Breast epithelium (tissue), 4 donors: ENCODE measurements around the gene ABO. TPM values are rescaled to one million over a fixed set of nuclear protein-coding genes. Genes with fewer than 3 reads are reported as not detected.
"Not testable (repeated sequence)": the region's sequence is repeated elsewhere in the genome, so short reads cannot be mapped to it uniquely, and the experiment has no call there.

Experiments used
- DNase-seq, 2 donors: peaks; one replicate each; pipeline ENCODE4 v3.0.0-alpha.2; 2019; ENCODE audit warnings: low spot score in 2 of 2
- H3K27ac ChIP-seq, 2 donors: fragments of 200-600 bp; sonication (generic) in 1 of 2; one replicate each; pipeline ENCODE4 v1.5.1; 2016 to 2019; ENCODE audit warnings: mild to moderate bottlenecking in 1 of 2
- H3K27me3 ChIP-seq, 2 donors: fragments of 200-600 bp; sonication (generic) in 1 of 2; one replicate each; pipeline versions ENCODE4 v1.5.1 to v1.6.0; 2017 to 2019; ENCODE audit warnings: control low read depth in 1 of 2, mild to moderate bottlenecking in 1 of 2
- H3K36me3 ChIP-seq: fragments of 200-600 bp; one replicate; pipeline ENCODE4 v1.5.1; 2019
- H3K4me1 ChIP-seq, 2 donors: fragments of 200-600 bp; sonication (generic); one replicate each; pipeline ENCODE4 v1.5.1; 2016 to 2019; ENCODE audit warnings: control low read depth in 1 of 2
- H3K4me3 ChIP-seq, 3 donors: fragments of 200-600 bp; sonication (generic); 1 replicate in 2 of 3; 2 replicates in 1 of 3; pipeline ENCODE4 v1.5.1; 2016 to 2019; ENCODE audit warnings: mild to moderate bottlenecking in 3 of 3, moderate library complexity in 2 of 3
- H3K9me3 ChIP-seq, 2 donors: fragments of 200-600 bp; sonication (generic) in 1 of 2; one replicate each; pipeline ENCODE4 v1.5.1; 2016 to 2019; ENCODE audit warnings: control low read depth in 1 of 2
- POLR2A ChIP-seq: fragments of 450-650 bp; IDR thresholded peaks from one replicate; pipeline ENCODE4 v1.6.1; 2016; ENCODE audit warnings: antibody characterized with exemption, mild to moderate bottlenecking, moderate library complexity
- POLR2AphosphoS5 ChIP-seq, 3 donors: sonication (generic); formaldehyde crosslinking; IDR thresholded peaks; one replicate each; pipeline ENCODE4 v1.6.1; 2017; ENCODE audit warnings: antibody characterized with exemption in 3 of 3
- intact Hi-C: fragments of 100-400 bp; cut with DNase I; formaldehyde crosslinking; loops from one replicate; pipeline ENCODE4 v1.15.1; 2023; ENCODE audit warnings: low total_unique reads
- total RNA-seq, 3 donors: library from RNA; depleted of rRNA; stranded (reverse); fragments of >200 nt; gene quantifications; one replicate each; pipeline ENCODE4 v1.1.0, GENCODE V29; 2016
- TF ChIP-seq, protein P1 (sequence below), 3 donors: fragments of 450-650 bp; IDR thresholded peaks; one replicate each; pipeline ENCODE4 v1.5.1; 2016 to 2017; ENCODE audit warnings: antibody characterized with exemption in 3 of 3, mild to moderate bottlenecking in 3 of 3, moderate library complexity in 3 of 3

Gene ABO
- total RNA-seq, 3 donors from 2014 or later, result 1.1 to 3.9 (median 2.8) TPM

DNA sequence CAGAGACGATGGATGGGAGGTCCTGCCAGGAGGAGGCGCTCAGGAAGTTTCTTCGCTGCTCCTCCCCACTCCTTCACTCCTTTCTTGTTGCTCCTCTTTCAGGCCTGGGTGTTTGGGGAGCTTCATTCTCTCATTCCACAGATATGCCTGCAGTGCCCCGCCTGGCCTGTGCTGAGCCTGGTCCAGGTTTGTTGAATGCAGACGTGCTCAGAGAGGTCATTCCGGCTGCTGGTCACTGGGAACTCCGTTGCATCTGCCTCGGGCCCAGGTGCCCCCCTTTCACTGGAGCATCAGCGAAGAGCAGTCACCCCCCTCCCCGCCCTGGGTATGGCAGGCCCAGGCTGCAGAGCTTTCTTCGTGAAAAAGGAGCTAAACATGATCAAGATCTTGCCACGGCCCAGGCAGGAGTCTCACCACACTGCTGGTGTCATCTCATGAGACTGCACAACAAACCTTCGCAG lies 45.5 kb upstream of the ABO start:
- no peak for TF ChIP-seq POLR2A
- no peak for TF ChIP-seq POLR2AphosphoS5 (IDR thresholded peaks at IDR 0.05)
- TF ChIP-seq, protein P1, sequence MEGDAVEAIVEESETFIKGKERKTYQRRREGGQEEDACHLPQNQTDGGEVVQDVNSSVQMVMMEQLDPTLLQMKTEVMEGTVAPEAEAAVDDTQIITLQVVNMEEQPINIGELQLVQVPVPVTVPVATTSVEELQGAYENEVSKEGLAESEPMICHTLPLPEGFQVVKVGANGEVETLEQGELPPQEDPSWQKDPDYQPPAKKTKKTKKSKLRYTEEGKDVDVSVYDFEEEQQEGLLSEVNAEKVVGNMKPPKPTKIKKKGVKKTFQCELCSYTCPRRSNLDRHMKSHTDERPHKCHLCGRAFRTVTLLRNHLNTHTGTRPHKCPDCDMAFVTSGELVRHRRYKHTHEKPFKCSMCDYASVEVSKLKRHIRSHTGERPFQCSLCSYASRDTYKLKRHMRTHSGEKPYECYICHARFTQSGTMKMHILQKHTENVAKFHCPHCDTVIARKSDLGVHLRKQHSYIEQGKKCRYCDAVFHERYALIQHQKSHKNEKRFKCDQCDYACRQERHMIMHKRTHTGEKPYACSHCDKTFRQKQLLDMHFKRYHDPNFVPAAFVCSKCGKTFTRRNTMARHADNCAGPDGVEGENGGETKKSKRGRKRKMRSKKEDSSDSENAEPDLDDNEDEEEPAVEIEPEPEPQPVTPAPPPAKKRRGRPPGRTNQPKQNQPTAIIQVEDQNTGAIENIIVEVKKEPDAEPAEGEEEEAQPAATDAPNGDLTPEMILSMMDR (IDR thresholded peaks at IDR 0.05), result no peak
- Histone ChIP-seq H3K9me3 (no peaks in the 10 kb centered on the region), H3K4me3 (no peak overlapping the region), H3K36me3 (no peaks in the 10 kb centered on the region), H3K27me3 (no peaks in the 10 kb centered on the region), H3K4me1 (no peaks in the 10 kb centered on the region), H3K27ac (no peak overlapping the region)
- intact Hi-C loops, result no loop called here
- no peak for DNase-seq

DNA sequence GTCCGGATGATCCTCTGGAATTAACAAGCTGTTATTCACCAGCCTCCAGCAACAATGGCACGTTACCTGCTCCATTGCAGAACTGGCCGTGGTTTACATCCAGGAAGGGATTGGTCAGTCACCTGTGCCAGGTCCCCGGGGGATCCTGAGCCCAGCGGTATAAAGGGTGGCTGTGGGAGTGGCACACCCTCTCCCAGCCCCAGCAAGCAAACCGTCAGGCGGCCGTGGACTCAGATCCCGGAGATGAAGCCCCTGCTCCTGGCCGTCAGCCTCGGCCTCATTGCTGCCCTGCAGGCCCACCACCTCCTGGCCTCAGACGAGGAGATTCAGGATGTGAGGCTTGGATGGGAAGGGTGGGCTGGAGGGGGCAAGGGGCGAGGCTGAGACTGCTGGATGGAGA lies 42.5 kb upstream of the ABO start:
- H3K9me3 ChIP-seq, H3K36me3 ChIP-seq, H3K4me3 ChIP-seq, DNase-seq, H3K27me3 ChIP-seq, H3K27ac ChIP-seq, intact Hi-C loops, H3K4me1 ChIP-seq: not testable (repeated sequence)

DNA sequence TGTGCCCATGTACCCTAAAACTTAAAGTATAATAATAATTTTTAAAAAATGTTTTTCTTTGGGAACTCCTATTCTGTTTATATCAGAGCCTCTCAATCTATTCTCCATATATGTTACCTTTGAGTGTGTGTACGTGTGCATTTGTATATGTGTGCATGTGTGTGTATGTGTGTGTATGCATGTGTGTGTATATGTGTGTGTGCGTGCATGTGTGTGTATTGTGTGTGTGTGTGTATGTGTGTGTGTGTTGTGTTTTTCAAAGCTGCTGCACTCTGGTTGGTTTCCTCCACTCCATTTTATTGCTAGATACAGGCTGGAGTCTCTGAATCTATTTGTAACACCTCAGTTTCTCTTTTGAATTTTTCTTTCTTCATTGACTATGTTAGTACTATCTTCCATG lies 41.0 kb upstream of the ABO start:
- intact Hi-C loops, result no loop called here

DNA sequence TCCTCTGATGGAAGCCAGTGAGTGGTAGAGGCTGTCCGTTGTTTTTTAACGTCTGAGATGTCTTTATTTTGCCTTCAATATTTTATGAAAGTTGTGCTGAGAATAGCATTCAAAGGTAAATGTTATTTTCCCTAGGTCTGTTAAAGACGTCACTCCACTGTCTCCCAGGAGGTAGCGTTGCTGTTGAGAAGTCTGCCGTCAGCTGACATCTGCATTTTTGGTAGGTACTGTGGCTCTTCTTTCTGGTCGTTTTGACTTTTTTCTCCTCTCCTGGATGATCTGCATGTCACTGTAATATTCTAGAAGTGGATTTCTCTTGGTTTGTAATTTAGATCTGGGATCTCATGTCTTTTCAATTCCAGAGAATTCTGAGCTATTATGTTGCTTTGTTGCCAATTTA lies 34.6 kb upstream of the ABO start:
- Histone ChIP-seq H3K27me3 (peaks cover 0 to 15% of the 10 kb centered on the region in 2 donors), H3K36me3 (no peaks in the 10 kb centered on the region), H3K4me3 (no peak overlapping the region), H3K27ac (no peak overlapping the region), H3K9me3 (no peaks in the 10 kb centered on the region), H3K4me1 (no peaks in the 10 kb centered on the region)
- intact Hi-C loops, result no loop called here
- DNase-seq, result no peak
- no peak for TF ChIP-seq POLR2AphosphoS5 (IDR thresholded peaks at IDR 0.05)
- no peak for TF ChIP-seq POLR2A
- TF ChIP-seq, protein P1 (IDR thresholded peaks at IDR 0.05), result no peak

More for the DNA sequence above, 41.0 kb upstream of the ABO start:
- H3K27me3 ChIP-seq, result no peaks in the 10 kb centered on the region
- no peaks in the 10 kb centered on the region for H3K36me3 ChIP-seq
- no peaks in the 10 kb centered on the region for H3K9me3 ChIP-seq
- H3K4me3 ChIP-seq, result no peak overlapping the region
- H3K27ac ChIP-seq, result no peak overlapping the region
- H3K4me1 ChIP-seq, result no peaks in the 10 kb centered on the region
- TF ChIP-seq POLR2A (no peak), POLR2AphosphoS5 (IDR thresholded peaks at IDR 0.05) (no peak)
- TF ChIP-seq, protein P1 (IDR thresholded peaks at IDR 0.05), result no peak
- DNase-seq, result no peak

DNA sequence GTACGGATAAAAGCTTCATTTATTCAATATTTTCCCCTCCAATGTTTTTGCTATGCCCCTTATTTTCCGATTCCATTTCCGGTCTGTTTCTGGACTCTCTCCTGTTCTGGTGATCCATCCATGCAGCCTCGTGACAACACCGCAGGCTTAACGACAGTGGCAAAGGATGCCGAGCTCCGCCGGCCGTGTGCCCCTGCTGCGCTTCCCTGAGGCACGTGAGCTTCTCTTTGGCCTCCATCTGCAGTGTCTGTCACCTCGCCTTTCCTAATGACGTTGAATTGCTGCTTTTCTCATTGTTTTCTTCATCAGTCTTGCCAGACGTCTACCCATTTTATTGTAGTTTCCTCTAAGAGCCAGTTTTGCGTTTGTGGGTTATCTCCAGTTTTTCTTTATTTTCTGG lies 32.3 kb upstream of the ABO start:
- H3K4me3 ChIP-seq, result no peak overlapping the region
- TF ChIP-seq POLR2AphosphoS5 (IDR thresholded peaks at IDR 0.05), result no peak
- no peak for TF ChIP-seq POLR2A
- TF ChIP-seq, protein P1 (IDR thresholded peaks at IDR 0.05), result no peak
- H3K4me1 ChIP-seq, result no peaks in the 10 kb centered on the region
- no peak for DNase-seq
- intact Hi-C loops, result no loop called here
- no peak overlapping the region for H3K27ac ChIP-seq
- no peaks in the 10 kb centered on the region for H3K36me3 ChIP-seq
- H3K9me3 ChIP-seq, result no peaks in the 10 kb centered on the region
- H3K27me3 ChIP-seq, result peaks cover 0 to 15% of the 10 kb centered on the region in 2 donors
